ENCODE measurements around the gene IMPDH1. TPM values are rescaled to one million over a fixed set of nuclear protein-coding genes. Genes with fewer than 3 reads are reported as not detected.

IMPDH1 gene
- total and polyA plus RNA-seq, 10 of the 15 experiments (the other 5 are each of a cell fraction or from before 2014, with no cell fraction given), result 0.50 to 61.3 (median 41.8) TPM

DNA sequence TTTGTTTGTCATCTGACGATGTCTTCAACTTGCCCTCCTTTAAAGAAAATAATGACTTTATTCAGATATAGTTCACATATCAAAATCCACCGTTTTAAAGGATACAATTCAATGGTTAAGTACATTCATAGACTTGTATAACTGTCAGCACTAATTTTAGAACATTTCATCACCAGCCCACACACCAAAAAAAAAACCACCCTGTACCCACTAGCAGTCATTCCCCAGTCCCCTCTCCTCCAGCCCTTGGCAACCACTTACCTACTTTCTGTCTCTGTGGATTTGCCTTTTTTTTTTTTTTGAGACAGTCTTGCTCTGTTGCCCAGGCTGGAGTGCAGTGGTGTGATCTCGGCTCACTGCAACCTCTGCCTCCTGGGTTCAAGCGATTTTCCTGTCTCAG, 40.6 kb upstream of the IMPDH1 start:
- H3K9ac ChIP-seq (ENCODE audit: control insufficient read depth, insufficient read depth, low read length), result no peak overlapping the region
- ATAC-seq, result peak; percentile 60
- peak overlapping the region; percentile 15 for H2AFZ ChIP-seq (ENCODE audit: control insufficient read depth, low read depth, low read length)
- WGBS (ENCODE audit: insufficient coverage, insufficient replicate concordance, low lambda C conversion rate, missing lambda C conversion rate), result 26% methylated on average over 4 of the region's 4 CpGs
- no peak for DNase-seq (ENCODE audit: low read depth, low spot score)
- H4K20me1 ChIP-seq (ENCODE audit: control insufficient read depth, insufficient read depth), result no peaks in the 10 kb centered on the region
- H3K4me2 ChIP-seq (ENCODE audit: control insufficient read depth, insufficient read depth), result no peak overlapping the region
- POLR2A ChIA-PET, result no interaction called here
- peaks cover 7% of the 10 kb centered on the region for H3K4me1 ChIP-seq (ENCODE audit: control insufficient read depth, insufficient read depth, low read length)
- intact Hi-C loops (cut with micrococcal nuclease; ENCODE audit: unreplicated experiment) (loop anchor here (10.0 kb wide), 1 partner anchor 434 kb away; no protein-coding TSS in a partner anchor), in situ Hi-C loops (cut with MboI) (no loop called here)
- H3K9me3 ChIP-seq (replicated peaks; ENCODE audit: control insufficient read depth, insufficient read depth, low read length), result no peaks in the 10 kb centered on the region; the same call in 2 of the 3 replicates
- H3K4me3 ChIP-seq, result no peak overlapping the region
- BruUV-seq (replicated peaks), result no TSS peak
- CTCF ChIA-PET, result interaction anchor here (11.3 kb wide), 1 partner anchor 23 kb away, joined by 227 read pairs; no protein-coding TSS in a partner anchor
- no peaks in the 10 kb centered on the region for H3K27me3 ChIP-seq (replicated peaks in 1 of 2; ENCODE audit: control insufficient read depth in 2 of 2, insufficient read depth in 2 of 2, low read length in 1 of 2)
- no peaks in the 10 kb centered on the region for H3K79me2 ChIP-seq (ENCODE audit: control insufficient read depth, insufficient read depth, low read length)
- no peak for FAIRE-seq
- SMC1A ChIA-PET (ENCODE audit: uncharacterized antibody, unreplicated experiment), result interaction anchor here (3.2 kb wide), 1 partner anchor 9 kb away, joined by 8 read pairs; no protein-coding TSS in a partner anchor
- no peaks in the 10 kb centered on the region for H3K36me3 ChIP-seq (ENCODE audit: control insufficient read depth in 2 of 2, insufficient read depth in 2 of 2, low read length in 1 of 2)
- H3K27ac ChIP-seq (ENCODE audit: control insufficient read depth, insufficient read depth), result no peak overlapping the region
- RAD21 ChIA-PET (ENCODE audit: unreplicated experiment), result no interaction called here
- TF ChIP-seq ATF7 (IDR thresholded peaks at IDR 0.05; ENCODE audit: low read depth), result peak; percentile 80
- TF ChIP-seq FOXM1 (IDR thresholded peaks at IDR 0.05; ENCODE audit: low read depth, low read length), result no peak
- TF ChIP-seq, protein P1, sequence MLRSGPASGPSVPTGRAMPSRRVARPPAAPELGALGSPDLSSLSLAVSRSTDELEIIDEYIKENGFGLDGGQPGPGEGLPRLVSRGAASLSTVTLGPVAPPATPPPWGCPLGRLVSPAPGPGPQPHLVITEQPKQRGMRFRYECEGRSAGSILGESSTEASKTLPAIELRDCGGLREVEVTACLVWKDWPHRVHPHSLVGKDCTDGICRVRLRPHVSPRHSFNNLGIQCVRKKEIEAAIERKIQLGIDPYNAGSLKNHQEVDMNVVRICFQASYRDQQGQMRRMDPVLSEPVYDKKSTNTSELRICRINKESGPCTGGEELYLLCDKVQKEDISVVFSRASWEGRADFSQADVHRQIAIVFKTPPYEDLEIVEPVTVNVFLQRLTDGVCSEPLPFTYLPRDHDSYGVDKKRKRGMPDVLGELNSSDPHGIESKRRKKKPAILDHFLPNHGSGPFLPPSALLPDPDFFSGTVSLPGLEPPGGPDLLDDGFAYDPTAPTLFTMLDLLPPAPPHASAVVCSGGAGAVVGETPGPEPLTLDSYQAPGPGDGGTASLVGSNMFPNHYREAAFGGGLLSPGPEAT (IDR thresholded peaks at IDR 0.05; ENCODE audit: low read depth), result peak; percentile 30; the same call in 1 of the 2 replicates
- TF ChIP-seq, protein P2, sequence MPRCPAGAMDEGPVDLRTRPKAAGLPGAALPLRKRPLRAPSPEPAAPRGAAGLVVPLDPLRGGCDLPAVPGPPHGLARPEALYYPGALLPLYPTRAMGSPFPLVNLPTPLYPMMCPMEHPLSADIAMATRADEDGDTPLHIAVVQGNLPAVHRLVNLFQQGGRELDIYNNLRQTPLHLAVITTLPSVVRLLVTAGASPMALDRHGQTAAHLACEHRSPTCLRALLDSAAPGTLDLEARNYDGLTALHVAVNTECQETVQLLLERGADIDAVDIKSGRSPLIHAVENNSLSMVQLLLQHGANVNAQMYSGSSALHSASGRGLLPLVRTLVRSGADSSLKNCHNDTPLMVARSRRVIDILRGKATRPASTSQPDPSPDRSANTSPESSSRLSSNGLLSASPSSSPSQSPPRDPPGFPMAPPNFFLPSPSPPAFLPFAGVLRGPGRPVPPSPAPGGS (IDR thresholded peaks at IDR 0.05; ENCODE audit: borderline replicate concordance, insufficient read depth, low read depth, low read length, poor library complexity, severe bottlenecking), result no peak
- TF ChIP-seq MEF2A (IDR thresholded peaks at IDR 0.05; ENCODE audit: insufficient read depth, low read depth, low read length), result peak; percentile 47; the same call in 1 of the 2 replicates
- TF ChIP-seq ZNF207 (IDR thresholded peaks at IDR 0.05; ENCODE audit: borderline replicate concordance), result no peak
- TF ChIP-seq, protein P3, sequence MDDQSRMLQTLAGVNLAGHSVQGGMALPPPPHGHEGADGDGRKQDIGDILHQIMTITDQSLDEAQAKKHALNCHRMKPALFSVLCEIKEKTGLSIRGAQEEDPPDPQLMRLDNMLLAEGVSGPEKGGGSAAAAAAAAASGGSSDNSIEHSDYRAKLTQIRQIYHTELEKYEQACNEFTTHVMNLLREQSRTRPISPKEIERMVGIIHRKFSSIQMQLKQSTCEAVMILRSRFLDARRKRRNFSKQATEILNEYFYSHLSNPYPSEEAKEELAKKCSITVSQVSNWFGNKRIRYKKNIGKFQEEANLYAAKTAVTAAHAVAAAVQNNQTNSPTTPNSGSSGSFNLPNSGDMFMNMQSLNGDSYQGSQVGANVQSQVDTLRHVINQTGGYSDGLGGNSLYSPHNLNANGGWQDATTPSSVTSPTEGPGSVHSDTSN (IDR thresholded peaks at IDR 0.05; ENCODE audit: insufficient replicate concordance, low read depth, low read length), result no peak
- no peak for TF ChIP-seq CBFB (IDR thresholded peaks at IDR 0.05; ENCODE audit: low read depth)
- no peak for TF ChIP-seq ESRRA (IDR thresholded peaks at IDR 0.05; ENCODE audit: low read length)
- no peak for TF ChIP-seq CEBPB (IDR thresholded peaks at IDR 0.05; ENCODE audit: borderline replicate concordance in 1 of 2, low read depth in 2 of 2, low read length in 2 of 2)
- no peak for TF ChIP-seq RB1 (IDR thresholded peaks at IDR 0.05; ENCODE audit: borderline replicate concordance)
- TF ChIP-seq, protein P4, sequence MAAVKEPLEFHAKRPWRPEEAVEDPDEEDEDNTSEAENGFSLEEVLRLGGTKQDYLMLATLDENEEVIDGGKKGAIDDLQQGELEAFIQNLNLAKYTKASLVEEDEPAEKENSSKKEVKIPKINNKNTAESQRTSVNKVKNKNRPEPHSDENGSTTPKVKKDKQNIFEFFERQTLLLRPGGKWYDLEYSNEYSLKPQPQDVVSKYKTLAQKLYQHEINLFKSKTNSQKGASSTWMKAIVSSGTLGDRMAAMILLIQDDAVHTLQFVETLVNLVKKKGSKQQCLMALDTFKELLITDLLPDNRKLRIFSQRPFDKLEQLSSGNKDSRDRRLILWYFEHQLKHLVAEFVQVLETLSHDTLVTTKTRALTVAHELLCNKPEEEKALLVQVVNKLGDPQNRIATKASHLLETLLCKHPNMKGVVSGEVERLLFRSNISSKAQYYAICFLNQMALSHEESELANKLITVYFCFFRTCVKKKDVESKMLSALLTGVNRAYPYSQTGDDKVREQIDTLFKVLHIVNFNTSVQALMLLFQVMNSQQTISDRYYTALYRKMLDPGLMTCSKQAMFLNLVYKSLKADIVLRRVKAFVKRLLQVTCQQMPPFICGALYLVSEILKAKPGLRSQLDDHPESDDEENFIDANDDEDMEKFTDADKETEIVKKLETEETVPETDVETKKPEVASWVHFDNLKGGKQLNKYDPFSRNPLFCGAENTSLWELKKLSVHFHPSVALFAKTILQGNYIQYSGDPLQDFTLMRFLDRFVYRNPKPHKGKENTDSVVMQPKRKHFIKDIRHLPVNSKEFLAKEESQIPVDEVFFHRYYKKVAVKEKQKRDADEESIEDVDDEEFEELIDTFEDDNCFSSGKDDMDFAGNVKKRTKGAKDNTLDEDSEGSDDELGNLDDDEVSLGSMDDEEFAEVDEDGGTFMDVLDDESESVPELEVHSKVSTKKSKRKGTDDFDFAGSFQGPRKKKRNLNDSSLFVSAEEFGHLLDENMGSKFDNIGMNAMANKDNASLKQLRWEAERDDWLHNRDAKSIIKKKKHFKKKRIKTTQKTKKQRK (IDR thresholded peaks at IDR 0.05; ENCODE audit: low read depth, low read length), result no peak
- TF ChIP-seq, protein P5, sequence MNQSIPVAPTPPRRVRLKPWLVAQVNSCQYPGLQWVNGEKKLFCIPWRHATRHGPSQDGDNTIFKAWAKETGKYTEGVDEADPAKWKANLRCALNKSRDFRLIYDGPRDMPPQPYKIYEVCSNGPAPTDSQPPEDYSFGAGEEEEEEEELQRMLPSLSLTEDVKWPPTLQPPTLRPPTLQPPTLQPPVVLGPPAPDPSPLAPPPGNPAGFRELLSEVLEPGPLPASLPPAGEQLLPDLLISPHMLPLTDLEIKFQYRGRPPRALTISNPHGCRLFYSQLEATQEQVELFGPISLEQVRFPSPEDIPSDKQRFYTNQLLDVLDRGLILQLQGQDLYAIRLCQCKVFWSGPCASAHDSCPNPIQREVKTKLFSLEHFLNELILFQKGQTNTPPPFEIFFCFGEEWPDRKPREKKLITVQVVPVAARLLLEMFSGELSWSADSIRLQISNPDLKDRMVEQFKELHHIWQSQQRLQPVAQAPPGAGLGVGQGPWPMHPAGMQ (IDR thresholded peaks at IDR 0.05; ENCODE audit: borderline replicate concordance), result no peak
- TF ChIP-seq FOXK2 (IDR thresholded peaks at IDR 0.05), result no peak

All from GM12878 (cell line).